Calu3 (cell line): ENCODE measurements around the gene GRIN1. TPM values are rescaled to one million over a fixed set of nuclear protein-coding genes. Genes with fewer than 3 reads are reported as not detected.

Experiments
- BruUV-seq: library from RNA; stranded (reverse); fragments of 400-500 nt; replicated peaks from 2 replicates; lab custom pipeline; 2021; lab: Mats Ljungman, UMichigan
- CTCF ChIA-PET: fragments of 300-600 bp; sonication (Branson Sonifier 250); formaldehyde crosslinking; loops from one replicate; lab custom pipeline; 2022; ENCODE audit warnings: antibody characterized with exemption; lab: Charles Lee
- DNase-seq: peaks from one replicate; pipeline ENCODE4 v3.0.0; 2022
- H3K27ac Mint-ChIP-seq: one replicate; pipeline ENCODE4 v1.8.0; 2022; ENCODE audit warnings: mixed read lengths; ENCODE audit not compliant: unreplicated experiment
- H3K27me3 Mint-ChIP-seq: one replicate; pipeline ENCODE4 v1.8.0; 2022; ENCODE audit warnings: mixed read lengths; ENCODE audit not compliant: unreplicated experiment
- H3K36me3 Mint-ChIP-seq: one replicate; pipeline ENCODE4 v1.8.0; 2022; ENCODE audit warnings: mild to moderate bottlenecking, moderate library complexity, mixed read lengths; ENCODE audit not compliant: insufficient read depth, unreplicated experiment
- H3K4me1 Mint-ChIP-seq: one replicate; pipeline ENCODE4 v1.8.0; 2022; ENCODE audit warnings: mild to moderate bottlenecking, low read depth, mixed read lengths; ENCODE audit not compliant: unreplicated experiment
- H3K4me3 Mint-ChIP-seq: one replicate; pipeline ENCODE4 v1.8.0; 2022; ENCODE audit warnings: mild to moderate bottlenecking, low read depth, moderate library complexity, mixed read lengths; ENCODE audit not compliant: unreplicated experiment
- H3K9me3 Mint-ChIP-seq: one replicate; pipeline ENCODE4 v1.8.0; 2022; ENCODE audit warnings: low read depth, mixed read lengths; ENCODE audit not compliant: unreplicated experiment
- CTCF ChIP-seq: fragments of 200-600 bp; IDR thresholded peaks from one replicate; pipeline ENCODE4 v1.8.0; 2022; ENCODE audit warnings: antibody characterized with exemption; ENCODE audit not compliant: unreplicated experiment
- intact Hi-C: fragments of 100-400 bp; cut with micrococcal nuclease; formaldehyde crosslinking; loops from one replicate; pipeline ENCODE4 v1.10.0; 2022; ENCODE audit not compliant: unreplicated experiment
- total RNA-seq: library from RNA; stranded (reverse); gene quantifications from 2 replicates; pipeline ENCODE4 v1.2.3, GENCODE V29; 2022

GRIN1 gene
- total RNA-seq, 1 experiment from 2014 or later, result 0.54 TPM

- Mint-ChIP-seq H3K27ac (no peak overlapping the region), H3K4me3 (no peak overlapping the region), H3K36me3 (peaks cover 20% of the 10 kb centered on the region), H3K27me3 (no peaks in the 10 kb centered on the region), H3K4me1 (no peaks in the 10 kb centered on the region), H3K9me3 (no peaks in the 10 kb centered on the region)
- TF ChIP-seq CTCF, result no peak
- CTCF ChIA-PET, result no interaction called here
- no peak for DNase-seq
- intact Hi-C loops, result no loop called here
- no TSS peak for BruUV-seq
Observed at GRCh38 chr9:137105814-137106661, 32.9 kb upstream of the GRIN1 start.

GRCh38 chr9:137106662-137107250 is 32.2 kb upstream of the GRIN1 start:
- H3K4me1 Mint-ChIP-seq, result no peaks in the 10 kb centered on the region
- H3K27me3 Mint-ChIP-seq, result no peaks in the 10 kb centered on the region
- H3K36me3 Mint-ChIP-seq, result peaks cover 20% of the 10 kb centered on the region
- no peak overlapping the region for H3K27ac Mint-ChIP-seq
- intact Hi-C loops, result no loop called here
- BruUV-seq, result no TSS peak
- DNase-seq, result no peak
- H3K9me3 Mint-ChIP-seq, result no peaks in the 10 kb centered on the region
- no peak for TF ChIP-seq CTCF
- CTCF ChIA-PET, result no interaction called here
- H3K4me3 Mint-ChIP-seq, result no peak overlapping the region

DNA sequence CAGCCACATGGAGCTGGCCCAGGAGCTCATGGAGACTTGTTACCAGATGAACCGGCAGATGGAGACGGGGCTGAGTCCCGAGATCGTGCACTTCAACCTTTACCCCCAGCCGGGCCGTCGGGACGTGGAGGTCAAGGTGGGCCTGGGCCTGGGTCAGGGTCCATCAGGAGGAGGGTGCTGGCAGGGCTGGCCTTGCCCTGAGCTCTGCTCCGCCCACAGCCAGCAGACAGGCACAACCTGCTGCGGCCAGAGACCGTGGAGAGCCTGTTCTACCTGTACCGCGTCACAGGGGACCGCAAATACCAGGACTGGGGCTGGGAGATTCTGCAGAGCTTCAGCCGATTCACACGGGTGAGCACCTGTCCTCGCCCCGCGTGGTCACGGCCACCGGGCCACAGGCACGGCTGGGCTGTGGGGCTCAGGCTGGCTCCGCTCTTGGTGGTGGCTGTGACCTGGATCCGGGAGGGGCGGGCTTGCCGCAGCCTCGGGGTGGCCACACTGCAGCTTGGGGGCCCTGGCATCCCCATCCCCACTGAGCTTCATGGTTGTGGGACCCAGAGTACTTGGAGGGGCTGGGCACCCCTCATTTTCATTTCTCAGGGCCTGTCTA is 31.5 kb upstream of the GRIN1 start:
- H3K4me1 Mint-ChIP-seq, result no peaks in the 10 kb centered on the region
- no TSS peak for BruUV-seq
- H3K27me3 Mint-ChIP-seq, result no peaks in the 10 kb centered on the region
- no peak overlapping the region for H3K4me3 Mint-ChIP-seq
- no peak overlapping the region for H3K27ac Mint-ChIP-seq
- DNase-seq, result no peak
- H3K9me3 Mint-ChIP-seq, result no peaks in the 10 kb centered on the region
- intact Hi-C loops, result no loop called here
- TF ChIP-seq CTCF, result no peak
- H3K36me3 Mint-ChIP-seq, result peaks cover 20% of the 10 kb centered on the region
- CTCF ChIA-PET, result no interaction called here

DNA sequence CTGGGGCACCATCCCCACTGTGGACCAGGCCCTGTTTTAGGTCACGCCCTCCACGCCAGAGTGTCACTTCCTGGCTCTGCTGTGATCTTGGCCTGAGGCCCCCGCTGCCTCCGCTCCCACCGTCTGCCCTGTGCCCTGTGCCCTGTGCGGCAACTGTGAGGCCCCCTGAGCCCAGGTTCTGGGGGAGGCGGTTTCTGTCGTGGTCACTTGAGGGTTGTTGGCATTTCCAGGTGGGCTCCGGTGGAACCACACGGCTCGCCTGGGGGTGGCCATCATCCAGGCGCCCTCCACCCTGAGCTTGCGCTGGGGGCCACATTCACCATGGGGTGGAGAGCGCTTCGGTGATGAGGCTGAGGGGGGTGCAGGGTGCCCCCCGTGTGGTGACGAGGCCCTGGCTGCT is 31.0 kb upstream of the GRIN1 start:
- CTCF ChIA-PET, result no interaction called here
- no TSS peak for BruUV-seq
- no peaks in the 10 kb centered on the region for H3K27me3 Mint-ChIP-seq
- peaks cover 20% of the 10 kb centered on the region for H3K36me3 Mint-ChIP-seq
- H3K4me3 Mint-ChIP-seq, result no peak overlapping the region
- H3K27ac Mint-ChIP-seq, result no peak overlapping the region
- no peak for DNase-seq
- TF ChIP-seq CTCF, result no peak
- H3K4me1 Mint-ChIP-seq, result no peaks in the 10 kb centered on the region
- H3K9me3 Mint-ChIP-seq, result no peaks in the 10 kb centered on the region
- intact Hi-C loops, result no loop called here
